Uterus (tissue), 4 donors: Measurements from ENCODE around the gene HNRNPD. TPM values are rescaled to one million over a fixed set of nuclear protein-coding genes. Genes with fewer than 3 reads are reported as not detected.

Experiments
- DNase-seq, 2 donors: peaks; one replicate each; pipeline ENCODE4 v3.0.0-alpha.2; 2019 to 2020
- H3K27ac ChIP-seq, 2 donors: fragments of 200-600 bp; sonication (generic); 1 replicate in 1 of 2; 2 replicates in 1 of 2; pipeline ENCODE4 v1.5.1; 2016 to 2018
- H3K27me3 ChIP-seq, 2 donors: fragments of 200-600 bp; sonication (generic); one replicate each; pipeline ENCODE4 v1.5.1; 2018 to 2019; ENCODE audit warnings: control low read depth in 1 of 2
- H3K36me3 ChIP-seq, 2 donors: fragments of 200-600 bp; sonication (generic); one replicate each; pipeline ENCODE4 v1.5.1; 2019; ENCODE audit warnings: control low read depth in 1 of 2
- H3K4me1 ChIP-seq, 2 donors: fragments of 200-600 bp; sonication (generic); one replicate each; pipeline ENCODE4 v1.5.1; 2018 to 2019; ENCODE audit warnings: control low read depth in 1 of 2
- H3K4me3 ChIP-seq, 2 donors: fragments of 200-600 bp; sonication (generic); 1 replicate in 1 of 2; 2 replicates in 1 of 2; pipeline ENCODE4 v1.5.1; 2018 to 2019; ENCODE audit warnings: mild to moderate bottlenecking in 1 of 2
- H3K9me3 ChIP-seq, 2 donors: fragments of 200-600 bp; sonication (generic); one replicate each; pipeline ENCODE4 v1.5.1; 2019; ENCODE audit warnings: control low read depth in 1 of 2
- CTCF ChIP-seq, 4 experiments: fragments of 200-600 bp in 2 of 4; fragments of 450-650 bp in 2 of 4; sonication (generic) in 2 of 4; IDR thresholded peaks; one replicate each; pipeline ENCODE4 v1.5.1; 2016 to 2019; ENCODE audit warnings: antibody characterized with exemption in 4 of 4, mild to moderate bottlenecking in 2 of 4, moderate library complexity in 1 of 4
- POLR2A ChIP-seq, 2 donors: fragments of 450-650 bp; IDR thresholded peaks; one replicate each; pipeline ENCODE4 v1.6.1; 2016; ENCODE audit warnings: antibody characterized with exemption in 2 of 2, mild to moderate bottlenecking in 1 of 2, moderate library complexity in 1 of 2
- intact Hi-C: fragments of 100-400 bp; cut with DNase I; formaldehyde crosslinking; loops from one replicate; pipeline ENCODE4 v1.15.1; 2023; ENCODE audit warnings: low total_unique reads
- total RNA-seq, 4 donors: library from RNA; depleted of rRNA in 3 of 4; stranded (reverse); fragments of >200 nt in 3 of 4; gene quantifications; one replicate each; pipeline versions ENCODE4 v1.1.0 to v1.2.4, GENCODE V29; 2014 to 2023
- donor health status: DM: yes; HTN: yes; CAD: no.

Gene HNRNPD
- total RNA-seq, 4 donors from 2014 or later, result 48.7 to 220 (median 102) TPM

- H3K27ac ChIP-seq, result no peak overlapping the region
These were observed 11.2 kb downstream of the HNRNPD start for GRCh38 chr4:82362565-82362964.

GRCh38 chr4:82360298-82361177 is 13.3 kb downstream of the HNRNPD start:
- no peak for DNase-seq
- no peak overlapping the region for H3K4me3 ChIP-seq
- no peaks in the 10 kb centered on the region for H3K36me3 ChIP-seq
- intact Hi-C loops, result no loop called here
- H3K9me3 ChIP-seq, result no peaks in the 10 kb centered on the region
- H3K27me3 ChIP-seq, result no peaks in the 10 kb centered on the region
- no peak for TF ChIP-seq POLR2A (IDR thresholded peaks at IDR 0.05)
- peak; percentile 43 to 63 (median 46) for TF ChIP-seq CTCF (IDR thresholded peaks at IDR 0.05)
- no peak overlapping the region for H3K27ac ChIP-seq
- H3K4me1 ChIP-seq, result peaks cover 8 to 14% of the 10 kb centered on the region in 2 donors

More at GRCh38 chr4:82362565-82362964, 11.2 kb downstream of the HNRNPD start:
- H3K36me3 ChIP-seq, result no peaks in the 10 kb centered on the region
- no peak for TF ChIP-seq POLR2A (IDR thresholded peaks at IDR 0.05)
- TF ChIP-seq CTCF (IDR thresholded peaks at IDR 0.05), result no peak
- DNase-seq, result no peak
- peaks cover 8 to 14% of the 10 kb centered on the region in 2 donors for H3K4me1 ChIP-seq
- H3K9me3 ChIP-seq, result no peaks in the 10 kb centered on the region
- H3K27me3 ChIP-seq, result no peaks in the 10 kb centered on the region
- no peak overlapping the region for H3K4me3 ChIP-seq
- intact Hi-C loops, result no loop called here

- H3K27me3 ChIP-seq, result no peaks in the 10 kb centered on the region
- TF ChIP-seq CTCF (IDR thresholded peaks at IDR 0.05) (no peak), POLR2A (IDR thresholded peaks at IDR 0.05) (no peak)
- H3K27ac ChIP-seq, result no peak overlapping the region
- no peak for DNase-seq
- H3K36me3 ChIP-seq, result no peaks in the 10 kb centered on the region
- H3K9me3 ChIP-seq, result no peaks in the 10 kb centered on the region
- H3K4me1 ChIP-seq, result peaks cover 1 to 5% of the 10 kb centered on the region in 2 donors
- no peak overlapping the region for H3K4me3 ChIP-seq
- intact Hi-C loops, result no loop called here
These were observed 14.9 kb downstream of the HNRNPD start for GRCh38 chr4:82358847-82359246.

- Histone ChIP-seq H3K4me3 (no peak overlapping the region), H3K27me3 (no peaks in the 10 kb centered on the region), H3K27ac (no peak overlapping the region), H3K36me3 (no peaks in the 10 kb centered on the region), H3K4me1 (peaks cover 0 to 10% of the 10 kb centered on the region in 2 donors), H3K9me3 (no peaks in the 10 kb centered on the region)
- intact Hi-C loops, result no loop called here
- DNase-seq, result no peak
- no peak for TF ChIP-seq POLR2A (IDR thresholded peaks at IDR 0.05)
- TF ChIP-seq CTCF (IDR thresholded peaks at IDR 0.05), result no peak
These were observed 16.2 kb downstream of the HNRNPD start for GRCh38 chr4:82357640-82358039.

- Histone ChIP-seq H3K36me3 (no peaks in the 10 kb centered on the region), H3K4me3 (no peak overlapping the region), H3K27ac (no peak overlapping the region), H3K9me3 (no peaks in the 10 kb centered on the region), H3K4me1 (peaks cover 0 to 10% of the 10 kb centered on the region in 2 donors), H3K27me3 (no peaks in the 10 kb centered on the region)
- no peak for DNase-seq
- intact Hi-C loops, result no loop called here
- TF ChIP-seq CTCF (IDR thresholded peaks at IDR 0.05), result no peak
These were observed 19.0 kb downstream of the HNRNPD start for GRCh38 chr4:82354788-82355187.
